H9 (cell line): Measurements from ENCODE around the gene GMPR. TPM values are rescaled to one million over a fixed set of nuclear protein-coding genes. Genes with fewer than 3 reads are reported as not detected.

ENCODE experiments used
- DNase-seq: peaks from one replicate; pipeline ENCODE4 v3.0.0-alpha.2; 2017
- H2AFZ ChIP-seq: one replicate; pipeline ENCODE4 v1.6.1; 2013; ENCODE audit warnings: mild to moderate bottlenecking, low read length, control low read depth, moderate library complexity
- H2AK5ac ChIP-seq: 2 replicates; pipeline ENCODE4 v1.6.1; 2013; ENCODE audit warnings: low read length, control low read depth, mixed read lengths; ENCODE audit not compliant: insufficient read length
- H2BK120ac ChIP-seq: one replicate; pipeline ENCODE4 v1.6.1; 2013; ENCODE audit warnings: low read depth, mild to moderate bottlenecking, low read length, control low read depth, inconsistent platforms; ENCODE audit not compliant: poor library complexity, severe bottlenecking
- H2BK12ac ChIP-seq: 2 replicates; pipeline ENCODE4 v1.6.1; 2013; ENCODE audit warnings: low read length, control low read depth, mixed read lengths, low read depth; ENCODE audit not compliant: insufficient read length
- H2BK15ac ChIP-seq: 2 replicates; pipeline ENCODE4 v1.6.1; 2013; ENCODE audit warnings: low read depth, low read length, control low read depth
- H2BK20ac ChIP-seq: one replicate; pipeline ENCODE4 v1.6.1; 2013; ENCODE audit warnings: low read depth, mild to moderate bottlenecking, low read length, control low read depth, inconsistent platforms; ENCODE audit not compliant: poor library complexity, severe bottlenecking
- H2BK5ac ChIP-seq: 2 replicates; pipeline ENCODE4 v1.6.1; 2013; ENCODE audit warnings: low read length, control low read depth, mixed read lengths; ENCODE audit not compliant: insufficient read length
- H3K14ac ChIP-seq: 2 replicates; pipeline ENCODE4 v1.6.1; 2013; ENCODE audit warnings: low read length, control low read depth; ENCODE audit not compliant: insufficient read depth
- H3K18ac ChIP-seq: 2 replicates; pipeline ENCODE4 v1.6.1; 2013; ENCODE audit warnings: low read depth, mild to moderate bottlenecking, mixed read lengths, low read length, control low read depth; ENCODE audit not compliant: insufficient read length
- H3K23ac ChIP-seq: 2 replicates; pipeline ENCODE4 v1.6.1; 2013; ENCODE audit warnings: low read length, control low read depth, mixed read lengths, low read depth; ENCODE audit not compliant: insufficient read length
- H3K23me2 ChIP-seq: 2 replicates; pipeline ENCODE4 v1.6.1; 2013; ENCODE audit warnings: low read depth, mild to moderate bottlenecking, mixed read lengths, low read length, control low read depth; ENCODE audit not compliant: insufficient read length, poor library complexity, severe bottlenecking
- H3K27ac ChIP-seq: 2 replicates; pipeline ENCODE4 v1.5.1; 2013; ENCODE audit warnings: low read length, control low read depth, mixed read lengths, low read depth; ENCODE audit not compliant: insufficient read length
- H3K27me3 ChIP-seq: 2 replicates; pipeline ENCODE4 v1.6.1; 2013; ENCODE audit warnings: low read length, control low read depth, inconsistent platforms; ENCODE audit not compliant: insufficient read depth
- H3K4ac ChIP-seq: 2 replicates; pipeline ENCODE4 v1.6.1; 2013; ENCODE audit warnings: low read depth, mild to moderate bottlenecking, control low read depth, inconsistent platforms, low read length, moderate library complexity
- H3K4me1 ChIP-seq: 2 replicates; pipeline ENCODE4 v1.6.1; 2013; ENCODE audit warnings: low read length, control low read depth, inconsistent platforms; ENCODE audit not compliant: insufficient read depth
- H3K4me2 ChIP-seq: 2 replicates; pipeline ENCODE4 v1.6.1; 2013; ENCODE audit warnings: low read length, control low read depth, mixed read lengths; ENCODE audit not compliant: insufficient read length, insufficient read depth
- H3K56ac ChIP-seq: 2 replicates; pipeline ENCODE4 v1.6.1; 2013; ENCODE audit warnings: low read depth, mild to moderate bottlenecking, mixed read lengths, low read length, control low read depth; ENCODE audit not compliant: insufficient read length
- H3K79me1 ChIP-seq: 2 replicates; pipeline ENCODE4 v1.6.1; 2013; ENCODE audit warnings: low read depth, mild to moderate bottlenecking, moderate library complexity, low read length, control low read depth, inconsistent platforms; ENCODE audit not compliant: insufficient read depth, poor library complexity, severe bottlenecking
- H3K79me2 ChIP-seq: 2 replicates; pipeline ENCODE4 v1.6.1; 2013; ENCODE audit warnings: low read length, control low read depth, inconsistent platforms; ENCODE audit not compliant: insufficient read depth
- H3K9ac ChIP-seq: 2 replicates; pipeline ENCODE4 v1.6.1; 2013; ENCODE audit warnings: low read length, control low read depth, mixed read lengths; ENCODE audit not compliant: insufficient read length; ENCODE audit errors: extremely low read depth
- H3K9me3 ChIP-seq: one replicate; pipeline ENCODE4 v1.6.1; 2013; ENCODE audit warnings: low read depth, low read length, inconsistent platforms; ENCODE audit not compliant: control insufficient read depth
- H3T11ph ChIP-seq: one replicate; pipeline ENCODE4 v1.6.1; 2013; ENCODE audit warnings: mild to moderate bottlenecking, low read length, control low read depth, inconsistent platforms
- H4K20me1 ChIP-seq: one replicate; pipeline ENCODE4 v1.6.1; 2013; ENCODE audit not compliant: control insufficient read depth, insufficient read length, insufficient read depth
- H4K5ac ChIP-seq: 2 replicates; pipeline ENCODE4 v1.6.1; 2013; ENCODE audit warnings: low read depth, mild to moderate bottlenecking, mixed read lengths, low read length, control low read depth; ENCODE audit not compliant: insufficient read length
- H4K8ac ChIP-seq: replicated peaks from 2 replicates; pipeline ENCODE4 v1.6.1; 2013; ENCODE audit warnings: low read length, control low read depth, mixed read lengths, low read depth; ENCODE audit not compliant: insufficient read length
- H4K91ac ChIP-seq: 2 replicates; pipeline ENCODE4 v1.6.1; 2013; ENCODE audit warnings: low read depth, mild to moderate bottlenecking, moderate library complexity, mixed read lengths, low read length, control low read depth; ENCODE audit not compliant: insufficient read length
- H3K27ac Mint-ChIP-seq, 3 experiments: 2 replicates in 2 of 3; 3 replicates in 1 of 3; pipeline ENCODE4 v1.8.0; 2020 to 2021; ENCODE audit warnings: mixed read lengths in 3 of 3, mild to moderate bottlenecking in 1 of 3, moderate library complexity in 1 of 3
- H3K27me3 Mint-ChIP-seq: 2 replicates; pipeline ENCODE4 v1.8.0; 2021; ENCODE audit warnings: low read depth, mild to moderate bottlenecking, moderate library complexity, mixed read lengths
- H3K36me3 Mint-ChIP-seq, 3 experiments: 2 replicates in 2 of 3; 3 replicates in 1 of 3; pipeline ENCODE4 v1.8.0; 2020 to 2021; ENCODE audit warnings: low read depth in 3 of 3, mixed read lengths in 3 of 3; ENCODE audit not compliant: insufficient read depth in 1 of 3
- H3K4me1 Mint-ChIP-seq, 2 experiments: 2 replicates each; pipeline ENCODE4 v1.8.0; 2020; ENCODE audit warnings: mixed read lengths in 2 of 2
- H3K4me3 Mint-ChIP-seq, 2 experiments: 2 replicates in 1 of 2; 3 replicates in 1 of 2; pipeline ENCODE4 v1.8.0; 2020 to 2021; ENCODE audit warnings: mild to moderate bottlenecking in 2 of 2, mixed read lengths in 2 of 2, moderate library complexity in 1 of 2
- H3K9me3 Mint-ChIP-seq, 2 experiments: 2 replicates in 1 of 2; 3 replicates in 1 of 2; pipeline ENCODE4 v1.8.0; 2020; ENCODE audit warnings: mild to moderate bottlenecking in 2 of 2, mixed read lengths in 2 of 2, moderate library complexity in 1 of 2
- WGBS: extraction: QIAGEN DNeasy Blood & Tissue Kit; methylation state at CpG from one replicate; pipeline ENCODE4 v1.1.7; 2013; ENCODE audit warnings: missing lambda C conversion rate, low lambda C conversion rate, mixed read lengths; ENCODE audit not compliant: insufficient read length; ENCODE audit errors: extremely low coverage; 5-methylcytosine and 5-hydroxymethylcytosine counted together
- total RNA-seq: library from RNA; stranded (reverse); gene quantifications from 2 replicates; pipeline ENCODE4 v1.2.1, GENCODE V29; 2021
- TF ChIP-seq, protein P1 (sequence below): fragments of 200-600 bp; sonication (generic); conservative IDR thresholded peaks from 3 replicates; pipeline ENCODE4 v1.8.0; 2021; ENCODE audit warnings: antibody characterized with exemption, mild to moderate bottlenecking

Gene GMPR
- total RNA-seq, 1 experiment from 2014 or later, result 0.70 TPM

DNA sequence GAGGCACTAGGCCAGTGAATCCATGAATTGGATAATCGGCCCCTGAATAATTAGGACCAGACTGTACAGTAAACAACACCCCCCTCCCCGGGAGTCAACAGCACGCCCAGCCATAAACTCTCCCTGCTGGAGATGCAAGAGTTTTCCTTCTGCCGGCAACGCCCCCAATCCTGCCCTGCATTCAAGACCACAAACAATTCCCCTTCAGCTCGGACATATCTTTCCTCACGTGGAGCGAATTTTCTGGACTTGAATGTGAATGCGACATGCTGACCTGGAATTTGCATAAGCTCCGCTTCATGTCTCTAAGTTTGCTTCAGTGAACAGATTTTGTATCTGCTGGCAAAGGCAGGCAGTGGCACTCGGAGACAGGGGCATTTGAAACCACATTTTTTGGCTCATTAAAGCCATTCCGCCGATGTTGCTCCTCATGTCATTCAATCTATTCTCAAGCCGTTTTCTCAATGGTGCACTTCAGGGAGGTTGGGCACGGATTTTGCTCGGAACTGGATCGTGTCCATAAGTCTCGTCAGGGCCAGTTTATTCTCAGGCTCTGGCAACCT lies 38.0 kb upstream of the GMPR start:
- H4K8ac ChIP-seq, result no peak overlapping the region
- no peak overlapping the region for H2AK5ac ChIP-seq
- H2BK12ac ChIP-seq, result no peak overlapping the region
- no peak overlapping the region for H3K27ac ChIP-seq
- H4K91ac ChIP-seq, result no peak overlapping the region
- DNase-seq, result no peak
- H3K18ac ChIP-seq, result no peak overlapping the region
- no peak overlapping the region for H3K14ac ChIP-seq
- Mint-ChIP-seq H3K4me1 (peaks cover 10 to 13% of the 10 kb centered on the region in 2 experiments), H3K36me3 (no peaks in the 10 kb centered on the region), H3K4me3 (no peak overlapping the region), H3K27me3 (0 out of 2 replicates have a peak, but pooled peaks cover 2% of the 10 kb centered on the region), H3K9me3 (no peaks in the 10 kb centered on the region; a peak in 1 of 5 replicates), H3K27ac (no peak overlapping the region)
- no CpG with 5 or more reads among the region's 18 CpGs for WGBS
- no peak overlapping the region for H2AFZ ChIP-seq
- H2BK120ac ChIP-seq, result no peak overlapping the region
- no peaks in the 10 kb centered on the region for H3K23me2 ChIP-seq
- H3K56ac ChIP-seq, result no peak overlapping the region
- no peak overlapping the region for H3K4me2 ChIP-seq
- H2BK5ac ChIP-seq, result no peak overlapping the region
- H3K4ac ChIP-seq, result no peak overlapping the region
- no peaks in the 10 kb centered on the region for H3K79me1 ChIP-seq
- no peaks in the 10 kb centered on the region for H4K20me1 ChIP-seq
- no peak overlapping the region for H2BK15ac ChIP-seq
- no peaks in the 10 kb centered on the region for H3K27me3 ChIP-seq
- no peaks in the 10 kb centered on the region for H3K9me3 ChIP-seq
- TF ChIP-seq, protein P1, sequence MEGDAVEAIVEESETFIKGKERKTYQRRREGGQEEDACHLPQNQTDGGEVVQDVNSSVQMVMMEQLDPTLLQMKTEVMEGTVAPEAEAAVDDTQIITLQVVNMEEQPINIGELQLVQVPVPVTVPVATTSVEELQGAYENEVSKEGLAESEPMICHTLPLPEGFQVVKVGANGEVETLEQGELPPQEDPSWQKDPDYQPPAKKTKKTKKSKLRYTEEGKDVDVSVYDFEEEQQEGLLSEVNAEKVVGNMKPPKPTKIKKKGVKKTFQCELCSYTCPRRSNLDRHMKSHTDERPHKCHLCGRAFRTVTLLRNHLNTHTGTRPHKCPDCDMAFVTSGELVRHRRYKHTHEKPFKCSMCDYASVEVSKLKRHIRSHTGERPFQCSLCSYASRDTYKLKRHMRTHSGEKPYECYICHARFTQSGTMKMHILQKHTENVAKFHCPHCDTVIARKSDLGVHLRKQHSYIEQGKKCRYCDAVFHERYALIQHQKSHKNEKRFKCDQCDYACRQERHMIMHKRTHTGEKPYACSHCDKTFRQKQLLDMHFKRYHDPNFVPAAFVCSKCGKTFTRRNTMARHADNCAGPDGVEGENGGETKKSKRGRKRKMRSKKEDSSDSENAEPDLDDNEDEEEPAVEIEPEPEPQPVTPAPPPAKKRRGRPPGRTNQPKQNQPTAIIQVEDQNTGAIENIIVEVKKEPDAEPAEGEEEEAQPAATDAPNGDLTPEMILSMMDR, result no peak
- H3K23ac ChIP-seq, result no peak overlapping the region
- no peak overlapping the region for H3T11ph ChIP-seq
- no peaks in the 10 kb centered on the region for H3K4me1 ChIP-seq
- no peak overlapping the region for H2BK20ac ChIP-seq
- H3K9ac ChIP-seq, result no peak overlapping the region
- no peak overlapping the region for H4K5ac ChIP-seq
- H3K79me2 ChIP-seq, result no peaks in the 10 kb centered on the region
